Measurements from ENCODE around the gene ENDOU.

DNA sequence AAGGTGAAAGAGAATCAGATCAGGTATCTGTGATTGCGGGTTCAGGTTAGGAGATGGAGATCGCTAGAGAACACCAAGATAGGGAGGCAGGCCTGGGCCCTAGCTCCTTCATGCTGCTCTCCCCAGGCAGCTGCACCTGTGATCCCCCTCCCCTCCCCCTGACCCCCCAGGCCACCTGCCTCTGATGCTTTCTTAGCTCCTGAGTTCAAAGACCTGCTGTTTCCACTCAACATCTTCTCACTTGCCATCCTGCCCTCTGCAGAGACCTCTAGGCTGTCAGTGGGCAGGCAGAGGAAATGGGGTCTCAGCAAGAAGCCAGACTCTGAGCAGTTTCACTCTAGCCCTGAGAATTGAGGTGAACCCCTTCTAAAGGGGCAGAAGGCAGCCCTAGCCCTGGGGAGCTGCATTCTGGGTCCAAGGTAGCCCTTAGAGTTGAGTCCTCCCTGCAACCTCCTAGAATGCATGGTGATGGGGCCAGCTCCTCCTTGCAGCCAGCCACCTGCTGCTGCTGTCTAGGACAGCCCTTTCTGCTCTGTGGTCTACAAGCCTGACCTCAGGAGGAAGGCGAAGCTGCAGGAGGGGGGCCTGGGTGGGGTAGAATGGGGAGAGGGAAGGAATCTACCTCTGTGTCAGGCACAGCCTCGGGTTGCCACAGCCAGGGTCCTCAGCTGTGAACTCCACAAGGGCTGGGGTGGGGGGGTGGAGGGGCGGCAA, 41.4 kb upstream of the ENDOU start:
- TF ChIP-seq POLR2A (IDR thresholded peaks at IDR 0.05; ENCODE audit: low read depth, low read length) (no peak), POU2F2 (IDR thresholded peaks at IDR 0.05; ENCODE audit: low read depth, low read length) (no peak), TAF1 (IDR thresholded peaks at IDR 0.05; ENCODE audit: low read depth, low read length) (no peak), PAX5 (IDR thresholded peaks at IDR 0.05; ENCODE audit: insufficient read depth, low read length, severe bottlenecking) (no peak), POLR2AphosphoS5 (IDR thresholded peaks at IDR 0.05; ENCODE audit: low read depth, low read length) (no peak)

Data from GM12891 (cell line).